Spinal cord (tissue), 10 donors: ENCODE results near the gene NCK1. TPM values are rescaled to one million over a fixed set of nuclear protein-coding genes. Genes with fewer than 3 reads are reported as not detected.
"Not testable (repeated sequence)": the region's sequence is repeated elsewhere in the genome, so short reads cannot be mapped to it uniquely, and the experiment has no call there.

Experiments
- DNase-seq, 6 donors: peaks; one replicate each; pipeline versions ENCODE4 v3.0.0 to v3.0.0-alpha.2; 2013 to 2015; ENCODE audit warnings: low spot score in 6 of 6, low read depth in 4 of 6
- H3K27ac ChIP-seq: one replicate; pipeline ENCODE4 v1.5.1; 2013; ENCODE audit warnings: low read depth, low read length, control low read depth
- H3K27me3 ChIP-seq: one replicate; pipeline ENCODE4 v1.6.1; 2013; ENCODE audit warnings: low read length; ENCODE audit not compliant: control insufficient read depth, insufficient read depth
- H3K36me3 ChIP-seq: one replicate; pipeline ENCODE4 v1.6.1; 2013; ENCODE audit warnings: low read length; ENCODE audit not compliant: control insufficient read depth, insufficient read depth
- H3K4me1 ChIP-seq: one replicate; pipeline ENCODE4 v1.6.1; 2013; ENCODE audit warnings: low read length; ENCODE audit not compliant: control insufficient read depth, insufficient read depth
- H3K4me3 ChIP-seq: one replicate; pipeline ENCODE4 v1.5.1; 2013; ENCODE audit warnings: low read depth, low read length, control low read depth
- H3K9me3 ChIP-seq: one replicate; pipeline ENCODE4 v1.6.1; 2013; ENCODE audit warnings: low read length; ENCODE audit not compliant: control insufficient read depth, insufficient read depth
- WGBS: methylation state at CpG from one replicate; pipeline ENCODE4 v1.1.5; 2013; ENCODE audit warnings: missing lambda C conversion rate; ENCODE audit not compliant: insufficient coverage; 5-methylcytosine and 5-hydroxymethylcytosine counted together
- polyA plus RNA-seq, 2 donors: library from polyadenylated mRNA; unstranded; fragments of 120-200 nt; gene quantifications; one replicate each; pipeline ENCODE4 v1.2.1, GENCODE V29; 2013; ENCODE audit not compliant: insufficient read length in 2 of 2
- total RNA-seq, 2 donors: library from RNA; depleted of rRNA in 1 of 2; stranded (reverse); fragments of 120-200 nt in 1 of 2; fragments of >200 nt in 1 of 2; gene quantifications; one replicate each; pipeline versions ENCODE4 v1.2.3 to v1.2.4, GENCODE V29; 2013 to 2014
- donor health status: healthy.

The NCK1 gene
- total and polyA plus RNA-seq, 4 donors: 27.7 to 40.3 (median 34.2) TPM

- DNase-seq, H3K27ac ChIP-seq, H3K27me3 ChIP-seq, H3K4me1 ChIP-seq, H3K4me3 ChIP-seq, H3K36me3 ChIP-seq, H3K9me3 ChIP-seq: not testable (repeated sequence)
- WGBS: no CpG with 5 or more reads among the region's 1 CpG
These were observed 40.5 kb downstream of the NCK1 start for GRCh38 chr3:136902530-136902929.

GRCh38 chr3:136903899-136904298, 41.9 kb downstream of the NCK1 start:
- Histone ChIP-seq H3K9me3 (peaks cover 8% of the 10 kb centered on the region), H3K36me3 (no peaks in the 10 kb centered on the region), H3K4me1 (peaks cover 2% of the 10 kb centered on the region), H3K4me3 (no peak overlapping the region), H3K27me3 (no peaks in the 10 kb centered on the region), H3K27ac (no peak overlapping the region)
- WGBS: no CpG with 5 or more reads among the region's 1 CpG
- DNase-seq: no peak

GRCh38 chr3:136904746-136905145, 42.7 kb downstream of the NCK1 start:
- Histone ChIP-seq H3K27ac (no peak overlapping the region), H3K9me3 (peaks cover 8% of the 10 kb centered on the region), H3K4me1 (peaks cover 2% of the 10 kb centered on the region), H3K4me3 (no peak overlapping the region), H3K27me3 (no peaks in the 10 kb centered on the region), H3K36me3 (no peaks in the 10 kb centered on the region)
- whole genome bisulfite sequencing: 94% methylated on average over 2 of the region's 4 CpGs
- no peak for DNase-seq

GRCh38 chr3:136905549-136905948, 43.5 kb downstream of the NCK1 start:
- no CpG with 5 or more reads among the region's 1 CpG for WGBS
- Histone ChIP-seq H3K9me3 (peaks cover 5% of the 10 kb centered on the region), H3K4me3 (no peak overlapping the region), H3K27me3 (no peaks in the 10 kb centered on the region), H3K36me3 (no peaks in the 10 kb centered on the region), H3K4me1 (peaks cover 2% of the 10 kb centered on the region), H3K27ac (no peak overlapping the region)
- DNase-seq: no peak

GRCh38 chr3:136906725-136907124, 44.7 kb downstream of the NCK1 start:
- H3K27me3 ChIP-seq: no peaks in the 10 kb centered on the region
- H3K9me3 ChIP-seq: peaks cover 5% of the 10 kb centered on the region
- WGBS: 74% methylated on average over 5 of the region's 5 CpGs

GRCh38 chr3:136908297-136908696, 46.3 kb downstream of the NCK1 start:
- Histone ChIP-seq H3K27me3 (no peaks in the 10 kb centered on the region), H3K36me3 (no peaks in the 10 kb centered on the region), H3K4me1 (peaks cover 2% of the 10 kb centered on the region), H3K27ac (no peak overlapping the region), H3K4me3 (no peak overlapping the region), H3K9me3 (peaks cover 5% of the 10 kb centered on the region)
- 100% methylated on average over 1 of the region's 2 CpGs for WGBS
- no peak for DNase-seq

More at GRCh38 chr3:136906725-136907124, 44.7 kb downstream of the NCK1 start:
- Histone ChIP-seq H3K36me3 (no peaks in the 10 kb centered on the region), H3K4me3 (no peak overlapping the region), H3K4me1 (peaks cover 2% of the 10 kb centered on the region), H3K27ac (no peak overlapping the region)
- no peak for DNase-seq

- peaks cover 5% of the 10 kb centered on the region for H3K9me3 ChIP-seq
- no peaks in the 10 kb centered on the region for H3K36me3 ChIP-seq
- H3K27ac ChIP-seq: no peak overlapping the region
- no peak overlapping the region for H3K4me3 ChIP-seq
- no peak for DNase-seq
- WGBS: 94% methylated on average over 2 of the region's 4 CpGs
- H3K4me1 ChIP-seq: peaks cover 2% of the 10 kb centered on the region
- H3K27me3 ChIP-seq: no peaks in the 10 kb centered on the region
These were observed 47.2 kb downstream of the NCK1 start for GRCh38 chr3:136909187-136909586.

GRCh38 chr3:136910697-136911096, 48.7 kb downstream of the NCK1 start:
- peaks cover 1% of the 10 kb centered on the region for H3K9me3 ChIP-seq
- peaks cover 2% of the 10 kb centered on the region for H3K4me1 ChIP-seq
- DNase-seq: no peak
- H3K4me3 ChIP-seq: no peak overlapping the region
- no CpG with 5 or more reads among the region's 2 CpGs for WGBS
- no peaks in the 10 kb centered on the region for H3K36me3 ChIP-seq
- H3K27ac ChIP-seq: no peak overlapping the region
- H3K27me3 ChIP-seq: no peaks in the 10 kb centered on the region

- Histone ChIP-seq H3K27ac (no peak overlapping the region), H3K9me3 (no peaks in the 10 kb centered on the region), H3K27me3 (no peaks in the 10 kb centered on the region), H3K36me3 (no peaks in the 10 kb centered on the region), H3K4me1 (no peaks in the 10 kb centered on the region), H3K4me3 (no peak overlapping the region)
- no CpG with 5 or more reads among the region's 1 CpG for WGBS
- no peak for DNase-seq
These were observed 51.2 kb downstream of the NCK1 start for GRCh38 chr3:136913168-136913567.

- no CpG with 5 or more reads among the region's 3 CpGs for WGBS
- H3K27ac ChIP-seq: no peak overlapping the region
- DNase-seq: no peak
These were observed 52.7 kb downstream of the NCK1 start for GRCh38 chr3:136914739-136915138.

More at GRCh38 chr3:136914739-136915138, 52.7 kb downstream of the NCK1 start:
- Histone ChIP-seq H3K4me3 (no peak overlapping the region), H3K36me3 (no peaks in the 10 kb centered on the region), H3K4me1 (no peaks in the 10 kb centered on the region), H3K27me3 (no peaks in the 10 kb centered on the region), H3K9me3 (no peaks in the 10 kb centered on the region)
